ENCODE results near the gene MXRA5. TPM values are rescaled to one million over a fixed set of nuclear protein-coding genes. Genes with fewer than 3 reads are reported as not detected.

Gene MXRA5
- total and polyA plus RNA-seq, 10 of the 15 experiments (the other 5 are each of a cell fraction or from before 2014, with no cell fraction given) = 0.01 to 0.03 TPM; not detected in 8

GRCh38 chrX:3348191-3348590, 1.7 kb upstream of the MXRA5 start:
- ChIA-PET RAD21 (ENCODE audit: unreplicated experiment) (no interaction called here), CTCF (no interaction called here), SMC1A (ENCODE audit: uncharacterized antibody, unreplicated experiment) (no interaction called here), POLR2A (no interaction called here)
- in situ Hi-C loops (cut with MboI) (no loop called here), intact Hi-C loops (cut with micrococcal nuclease; ENCODE audit: unreplicated experiment) (no loop called here)
- Histone ChIP-seq H3K36me3 (ENCODE audit: control insufficient read depth in 2 of 2, insufficient read depth in 2 of 2, low read length in 1 of 2) (no peaks in the 10 kb centered on the region), H3K27me3 (replicated peaks in 1 of 2; ENCODE audit: control insufficient read depth in 2 of 2, insufficient read depth in 2 of 2, low read length in 1 of 2) (no peaks in the 10 kb centered on the region), H3K9me3 (replicated peaks; ENCODE audit: control insufficient read depth, insufficient read depth, low read length) (no peaks in the 10 kb centered on the region; the same call in 2 of the 3 replicates), H3K27ac (ENCODE audit: control insufficient read depth, insufficient read depth) (no peak overlapping the region), H3K4me3 (no peak overlapping the region), H4K20me1 (ENCODE audit: control insufficient read depth, insufficient read depth) (no peaks in the 10 kb centered on the region), H3K79me2 (ENCODE audit: control insufficient read depth, insufficient read depth, low read length) (no peaks in the 10 kb centered on the region), H3K4me1 (ENCODE audit: control insufficient read depth, insufficient read depth, low read length) (no peaks in the 10 kb centered on the region), H3K9ac (ENCODE audit: control insufficient read depth, insufficient read depth, low read length) (no peak overlapping the region), H2AFZ (ENCODE audit: control insufficient read depth, low read depth, low read length) (no peak overlapping the region), H3K4me2 (ENCODE audit: control insufficient read depth, insufficient read depth) (no peak overlapping the region)
- no peak for DNase-seq (ENCODE audit: low read depth, low spot score)
- TF ChIP-seq, protein P1, sequence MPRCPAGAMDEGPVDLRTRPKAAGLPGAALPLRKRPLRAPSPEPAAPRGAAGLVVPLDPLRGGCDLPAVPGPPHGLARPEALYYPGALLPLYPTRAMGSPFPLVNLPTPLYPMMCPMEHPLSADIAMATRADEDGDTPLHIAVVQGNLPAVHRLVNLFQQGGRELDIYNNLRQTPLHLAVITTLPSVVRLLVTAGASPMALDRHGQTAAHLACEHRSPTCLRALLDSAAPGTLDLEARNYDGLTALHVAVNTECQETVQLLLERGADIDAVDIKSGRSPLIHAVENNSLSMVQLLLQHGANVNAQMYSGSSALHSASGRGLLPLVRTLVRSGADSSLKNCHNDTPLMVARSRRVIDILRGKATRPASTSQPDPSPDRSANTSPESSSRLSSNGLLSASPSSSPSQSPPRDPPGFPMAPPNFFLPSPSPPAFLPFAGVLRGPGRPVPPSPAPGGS (IDR thresholded peaks at IDR 0.05; ENCODE audit: borderline replicate concordance, insufficient read depth, low read depth, low read length, poor library complexity, severe bottlenecking) = no peak
- TF ChIP-seq NFXL1 (IDR thresholded peaks at IDR 0.05; ENCODE audit: borderline replicate concordance) = no peak
- WGBS (ENCODE audit: insufficient coverage, insufficient replicate concordance, low lambda C conversion rate, missing lambda C conversion rate) = 52% methylated on average over 5 of the region's 5 CpGs
- BruUV-seq (replicated peaks) = no TSS peak
- FAIRE-seq = no peak
- ATAC-seq = no peak

GRCh38 chrX:3345281-3346191, 916 bp downstream of the MXRA5 start:
- Histone ChIP-seq H3K4me3 (no peak overlapping the region), H3K4me2 (ENCODE audit: control insufficient read depth, insufficient read depth) (no peak overlapping the region), H4K20me1 (ENCODE audit: control insufficient read depth, insufficient read depth) (no peaks in the 10 kb centered on the region), H3K4me1 (ENCODE audit: control insufficient read depth, insufficient read depth, low read length) (no peaks in the 10 kb centered on the region), H2AFZ (ENCODE audit: control insufficient read depth, low read depth, low read length) (no peak overlapping the region), H3K36me3 (ENCODE audit: control insufficient read depth in 2 of 2, insufficient read depth in 2 of 2, low read length in 1 of 2) (no peaks in the 10 kb centered on the region), H3K79me2 (ENCODE audit: control insufficient read depth, insufficient read depth, low read length) (no peaks in the 10 kb centered on the region), H3K9ac (ENCODE audit: control insufficient read depth, insufficient read depth, low read length) (no peak overlapping the region), H3K27me3 (replicated peaks in 1 of 2; ENCODE audit: control insufficient read depth in 2 of 2, insufficient read depth in 2 of 2, low read length in 1 of 2) (no peaks in the 10 kb centered on the region), H3K9me3 (replicated peaks; ENCODE audit: control insufficient read depth, insufficient read depth, low read length) (no peaks in the 10 kb centered on the region; the same call in 2 of the 3 replicates), H3K27ac (ENCODE audit: control insufficient read depth, insufficient read depth) (no peak overlapping the region)
- TF ChIP-seq SPI1 (IDR thresholded peaks at IDR 0.05; ENCODE audit: borderline replicate concordance, insufficient read depth, low read depth, low read length) (no peak), NRF1 (conservative IDR thresholded peaks at IDR 0.05; ENCODE audit: low read depth, low read length) (no peak), HSF1 (IDR thresholded peaks at IDR 0.05; ENCODE audit: low read depth, low read length) (no peak), RELB (IDR thresholded peaks at IDR 0.05; ENCODE audit: low read depth) (no peak), MTA3 (IDR thresholded peaks at IDR 0.05; ENCODE audit: borderline replicate concordance, low read length) (no peak), GATAD2B (conservative IDR thresholded peaks at IDR 0.05; ENCODE audit: low read depth) (no peak)
- ATAC-seq = no peak
- ChIA-PET CTCF (no interaction called here), SMC1A (ENCODE audit: uncharacterized antibody, unreplicated experiment) (no interaction called here), POLR2A (no interaction called here), RAD21 (ENCODE audit: unreplicated experiment) (no interaction called here)
- in situ Hi-C loops (cut with MboI) = no loop called here
- no TSS peak for BruUV-seq (replicated peaks)
- WGBS (ENCODE audit: insufficient coverage, insufficient replicate concordance, low lambda C conversion rate, missing lambda C conversion rate) = 52% methylated on average over 65 of the region's 68 CpGs
- FAIRE-seq = no peak
- intact Hi-C loops (cut with micrococcal nuclease; ENCODE audit: unreplicated experiment) = no loop called here
- DNase-seq (ENCODE audit: low read depth, low spot score) = no peak
